ENCODE results near the gene SART3. TPM values are rescaled to one million over a fixed set of nuclear protein-coding genes. Genes with fewer than 3 reads are reported as not detected.
"Not testable (repeated sequence)": the region's sequence is repeated elsewhere in the genome, so short reads cannot be mapped to it uniquely, and the experiment has no call there.

SART3 gene
- total RNA-seq, 1 donor from 2014 or later, result 68.0 TPM

- no peak overlapping the region for H3K4me3 ChIP-seq (ENCODE audit: low read depth, low read length)
- no peak for TF ChIP-seq CTCF (conservative IDR thresholded peaks at IDR 0.05; ENCODE audit: low read depth, low read length)
- DNase-seq (ENCODE audit: low read depth), result no peak
Measured at GRCh38 chr12:108595711-108596647, 35.0 kb upstream of the SART3 start.

GRCh38 chr12:108594960-108595710, 34.2 kb upstream of the SART3 start:
- no peak overlapping the region for H3K4me3 ChIP-seq (ENCODE audit: low read depth, low read length)
- DNase-seq (ENCODE audit: low read depth), result no peak
- no peak for TF ChIP-seq CTCF (conservative IDR thresholded peaks at IDR 0.05; ENCODE audit: low read depth, low read length)

- DNase-seq (ENCODE audit: low read depth), result no peak
- TF ChIP-seq CTCF (conservative IDR thresholded peaks at IDR 0.05; ENCODE audit: low read depth, low read length), result no peak
- H3K4me3 ChIP-seq (ENCODE audit: low read depth, low read length), result no peak overlapping the region
Measured at GRCh38 chr12:108594323-108594903, 33.4 kb upstream of the SART3 start.

GRCh38 chr12:108592033-108592909, 31.3 kb upstream of the SART3 start:
- TF ChIP-seq CTCF (conservative IDR thresholded peaks at IDR 0.05; ENCODE audit: low read depth, low read length), result no peak
- H3K4me3 ChIP-seq (ENCODE audit: low read depth, low read length), result no peak overlapping the region
- DNase-seq (ENCODE audit: low read depth), result no peak

GRCh38 chr12:108591267-108591980, 30.5 kb upstream of the SART3 start:
- TF ChIP-seq CTCF (conservative IDR thresholded peaks at IDR 0.05; ENCODE audit: low read depth, low read length), result no peak
- DNase-seq (ENCODE audit: low read depth), result no peak
- H3K4me3 ChIP-seq (ENCODE audit: low read depth, low read length), result no peak overlapping the region

GRCh38 chr12:108590463-108590862, 29.5 kb upstream of the SART3 start:
- not testable (repeated sequence) for H3K4me3 ChIP-seq (ENCODE audit: low read depth, low read length); DNase-seq (ENCODE audit: low read depth)
